ENCODE measurements around the gene KRT83.

Gene KRT83

GRCh38 chr12:52331833-52332232 lies 10.6 kb upstream of the KRT83 start:
- DNase-seq (ENCODE audit: low spot score) = no peak

- no peak for DNase-seq (ENCODE audit: low spot score)
Measured at GRCh38 chr12:52331039-52331438, 9.8 kb upstream of the KRT83 start.

GRCh38 chr12:52327830-52328500 lies 6.8 kb upstream of the KRT83 start:
- DNase-seq (ENCODE audit: low spot score) = no peak

GRCh38 chr12:52327052-52327829 lies 6.0 kb upstream of the KRT83 start:
- DNase-seq (ENCODE audit: low spot score) = peak; percentile 89

GRCh38 chr12:52324153-52324444 lies 2.9 kb upstream of the KRT83 start:
- no peak for DNase-seq (ENCODE audit: low spot score)

- no peak for DNase-seq (ENCODE audit: low spot score)
Measured at GRCh38 chr12:52323416-52324152, 2.4 kb upstream of the KRT83 start.

GRCh38 chr12:52323001-52323400 lies 1.8 kb upstream of the KRT83 start:
- DNase-seq (ENCODE audit: low spot score) = no peak

- DNase-seq (ENCODE audit: low spot score) = no peak
Measured at GRCh38 chr12:52322069-52322468, 871 bp upstream of the KRT83 start.

GRCh38 chr12:52321418-52321817 lies 220 bp upstream of the KRT83 start:
- DNase-seq (ENCODE audit: low spot score) = no peak

- DNase-seq (ENCODE audit: low spot score) = no peak
Measured at GRCh38 chr12:52319097-52319496, 2.1 kb downstream of the KRT83 start.

GRCh38 chr12:52318241-52318990 lies 2.8 kb downstream of the KRT83 start:
- no peak for DNase-seq (ENCODE audit: low spot score)

- DNase-seq (ENCODE audit: low spot score) = no peak
Measured at GRCh38 chr12:52317468-52318052, 3.6 kb downstream of the KRT83 start.

- DNase-seq (ENCODE audit: low spot score) = no peak
Measured at GRCh38 chr12:52316701-52317100, 4.5 kb downstream of the KRT83 start.

GRCh38 chr12:52316290-52316689 lies 4.9 kb downstream of the KRT83 start:
- DNase-seq (ENCODE audit: low spot score) = no peak

- DNase-seq (ENCODE audit: low spot score) = peak; percentile 14
Measured at GRCh38 chr12:52315721-52316120, 5.5 kb downstream of the KRT83 start.

GRCh38 chr12:52314511-52314910 lies 6.7 kb downstream of the KRT83 start:
- no peak for DNase-seq (ENCODE audit: low spot score)

GRCh38 chr12:52313926-52314325 lies 7.3 kb downstream of the KRT83 start:
- no peak for DNase-seq (ENCODE audit: low spot score)

GRCh38 chr12:52313461-52313860 lies 7.7 kb downstream of the KRT83 start:
- no peak for DNase-seq (ENCODE audit: low spot score)

GRCh38 chr12:52312086-52312485 lies 9.1 kb downstream of the KRT83 start:
- no peak for DNase-seq (ENCODE audit: low spot score)

GRCh38 chr12:52311285-52311648 lies 9.9 kb downstream of the KRT83 start:
- DNase-seq (ENCODE audit: low spot score) = no peak

- DNase-seq (ENCODE audit: low spot score) = no peak
Measured at GRCh38 chr12:52310622-52311284, 10.4 kb downstream of the KRT83 start.
